ENCODE data around the gene CAMTA2.

- TF ChIP-seq ZNF384 (IDR thresholded peaks at IDR 0.05) (no peak), ARNT (IDR thresholded peaks at IDR 0.05) (no peak), TARDBP (IDR thresholded peaks at IDR 0.05) (no peak)
These were observed 41.0 kb downstream of the CAMTA2 start for GRCh38 chr17:4946312-4946976.

Data from HEK293T (cell line).